IMR-90 (cell line): ENCODE results near the gene TBXAS1. TPM values are rescaled to one million over a fixed set of nuclear protein-coding genes. Genes with fewer than 3 reads are reported as not detected.

Experiments used
- ATAC-seq: fragments of 200-7000 bp; cut with Tn5 transposase; 2 replicates; pipeline ENCODE4 v1.9.1; 2020; ENCODE audit warnings: low read depth, mild to moderate bottlenecking, moderate library complexity
- BruUV-seq: library from RNA; stranded (reverse); fragments of 400-500 nt; replicated peaks from 2 replicates; lab custom pipeline; 2021; lab: Mats Ljungman, UMichigan
- CTCF ChIA-PET: fragments of 300-600 bp; formaldehyde crosslinking; extraction: SDS; loops from one replicate; lab custom pipeline; 2021; ENCODE audit warnings: antibody characterized with exemption; lab: Yijun Ruan, JAX
- POLR2A ChIA-PET: fragments of 300-600 bp; sonication (Branson Sonifier 250); formaldehyde crosslinking; loops from one replicate; lab custom pipeline; 2022; ENCODE audit warnings: antibody characterized with exemption; ENCODE audit not compliant: unreplicated experiment; lab: Charles Lee
- DNase-seq: peaks from one replicate; pipeline ENCODE4 v3.0.0; 2013
- H2AFZ ChIP-seq: replicated peaks from 2 replicates; pipeline ENCODE3; 2013; ENCODE audit warnings: low read length, mild to moderate bottlenecking; ENCODE audit not compliant: poor library complexity
- H2AK5ac ChIP-seq: 2 replicates; pipeline ENCODE4 v1.6.1; 2013; ENCODE audit warnings: low read depth, low read length, inconsistent platforms
- H2AK9ac ChIP-seq: replicated peaks from 2 replicates; pipeline ENCODE3; 2013; ENCODE audit warnings: mild to moderate bottlenecking, low read depth, low read length, moderate library complexity; ENCODE audit not compliant: poor library complexity
- H2BK120ac ChIP-seq: 2 replicates; pipeline ENCODE4 v1.6.1; 2013; ENCODE audit warnings: low read depth, low read length, inconsistent platforms
- H2BK15ac ChIP-seq: 3 replicates; pipeline ENCODE4 v1.6.1; 2013; ENCODE audit warnings: low read depth, low read length, inconsistent platforms
- H2BK20ac ChIP-seq: 2 replicates; pipeline ENCODE4 v1.6.1; 2013; ENCODE audit warnings: low read depth, mild to moderate bottlenecking, inconsistent platforms, low read length, moderate library complexity
- H2BK5ac ChIP-seq: 2 replicates; pipeline ENCODE4 v1.6.1; 2013; ENCODE audit warnings: mild to moderate bottlenecking, low read depth, low read length, inconsistent platforms; ENCODE audit not compliant: poor library complexity, severe bottlenecking
- H3K14ac ChIP-seq: replicated peaks from 2 replicates; pipeline ENCODE4 v1.6.1; 2013; ENCODE audit warnings: low read depth, low read length, inconsistent platforms
- H3K18ac ChIP-seq: 2 replicates; pipeline ENCODE4 v1.6.1; 2013; ENCODE audit warnings: low read depth, low read length, control low read depth
- H3K23ac ChIP-seq: 2 replicates; pipeline ENCODE4 v1.6.1; 2013; ENCODE audit warnings: low read depth, low read length, inconsistent platforms
- H3K27ac ChIP-seq: 2 replicates; pipeline ENCODE4 v1.5.1; 2013; ENCODE audit warnings: mild to moderate bottlenecking, control low read depth, low read length; ENCODE audit not compliant: insufficient read depth
- H3K27me3 ChIP-seq: 2 replicates; pipeline ENCODE4 v1.6.1; 2013; ENCODE audit warnings: low read length; ENCODE audit not compliant: control insufficient read depth, insufficient read depth
- H3K36me3 ChIP-seq: 2 replicates; pipeline ENCODE4 v1.6.1; 2013; ENCODE audit warnings: low read length, mixed read lengths; ENCODE audit not compliant: control insufficient read depth, insufficient read depth
- H3K4ac ChIP-seq: 2 replicates; pipeline ENCODE4 v1.6.1; 2013; ENCODE audit warnings: low read depth, low read length, inconsistent platforms
- H3K4me1 ChIP-seq: 2 replicates; pipeline ENCODE4 v1.6.1; 2013; ENCODE audit warnings: low read length, mixed read lengths; ENCODE audit not compliant: control insufficient read depth, insufficient read depth
- H3K4me2 ChIP-seq: 2 replicates; pipeline ENCODE4 v1.6.1; 2013; ENCODE audit warnings: low read depth, mild to moderate bottlenecking, control low read depth, low read length, moderate library complexity
- H3K4me3 ChIP-seq: 2 replicates; pipeline ENCODE4 v1.5.1; 2013; ENCODE audit warnings: low read depth, mild to moderate bottlenecking, control low read depth, low read length, moderate library complexity; ENCODE audit not compliant: insufficient read depth
- H3K56ac ChIP-seq: 2 replicates; pipeline ENCODE4 v1.6.1; 2013; ENCODE audit warnings: low read length, inconsistent platforms; ENCODE audit not compliant: insufficient read depth; ENCODE audit errors: extremely low read depth
- H3K79me1 ChIP-seq, 2 experiments: 2 replicates each; pipeline ENCODE4 v1.6.1; 2013; ENCODE audit warnings: low read length in 2 of 2, inconsistent platforms in 1 of 2, low read depth in 1 of 2
- H3K9ac ChIP-seq: 2 replicates; pipeline ENCODE4 v1.6.1; 2013; ENCODE audit warnings: low read depth, low read length, control low read depth
- H3K9me1 ChIP-seq: 2 replicates; pipeline ENCODE4 v1.6.1; 2013; ENCODE audit warnings: low read length, inconsistent platforms; ENCODE audit not compliant: insufficient read depth
- H3K9me3 ChIP-seq: 2 replicates; pipeline ENCODE4 v1.6.1; 2013; ENCODE audit warnings: low read length; ENCODE audit not compliant: control insufficient read depth, insufficient read depth
- H4K20me1 ChIP-seq: 2 replicates; pipeline ENCODE4 v1.6.1; 2013; ENCODE audit warnings: low read length, inconsistent platforms; ENCODE audit not compliant: insufficient read depth
- H4K5ac ChIP-seq: 2 replicates; pipeline ENCODE4 v1.6.1; 2013; ENCODE audit warnings: mild to moderate bottlenecking, low read depth, low read length, control low read depth
- H4K8ac ChIP-seq, 2 experiments: 2 replicates each; pipeline ENCODE4 v1.6.1; 2013; ENCODE audit warnings: low read depth in 2 of 2, low read length in 2 of 2, control low read depth in 1 of 2, inconsistent platforms in 1 of 2
- H4K91ac ChIP-seq: 2 replicates; pipeline ENCODE4 v1.6.1; 2013; ENCODE audit warnings: low read depth, low read length, inconsistent platforms; ENCODE audit not compliant: insufficient read depth
- CHD1 ChIP-seq: IDR thresholded peaks from 2 replicates; pipeline ENCODE4 v1.6.1; 2012; ENCODE audit warnings: low read depth, low read length, improper control_type of control experiment
- CTCF ChIP-seq: conservative IDR thresholded peaks from 2 replicates; pipeline ENCODE4 v1.5.1; 2012; ENCODE audit warnings: mild to moderate bottlenecking, low read depth, low read length, improper control_type of control experiment
- ELK1 ChIP-seq: fragments of 150-350 bp; IDR thresholded peaks from 2 replicates; pipeline ENCODE4 v1.6.1; 2016; ENCODE audit warnings: low read depth, mild to moderate bottlenecking, low read length, moderate library complexity, borderline replicate concordance
- MXI1 ChIP-seq: IDR thresholded peaks from 2 replicates; pipeline ENCODE4 v1.6.1; 2012; ENCODE audit warnings: low read depth, mild to moderate bottlenecking, low read length, moderate library complexity, borderline replicate concordance
- NFE2L2 ChIP-seq: fragments of 150-350 bp; IDR thresholded peaks from 2 replicates; pipeline ENCODE4 v1.6.1; 2016; ENCODE audit warnings: low read depth, mild to moderate bottlenecking, low read length
- RAD21 ChIP-seq: IDR thresholded peaks from 2 replicates; pipeline ENCODE4 v1.6.1; 2012; ENCODE audit warnings: low read length, improper control_type of control experiment
- SMC3 ChIP-seq: fragments of 150-350 bp; IDR thresholded peaks from 2 replicates; pipeline ENCODE4 v1.6.1; 2016; ENCODE audit warnings: low read depth, mild to moderate bottlenecking, antibody characterized with exemption, low read length, moderate library complexity
- WGBS, 2 experiments: methylation state at CpG; one replicate each; pipeline versions ENCODE4 v1.1.5 to v1.1.7; 2013; ENCODE audit warnings: missing lambda C conversion rate in 2 of 2; ENCODE audit not compliant: insufficient read length in 1 of 2; ENCODE audit errors: extremely low coverage in 2 of 2; 5-methylcytosine and 5-hydroxymethylcytosine counted together
- dilution Hi-C: fragments of 300-500 bp; cut with HindIII; formaldehyde crosslinking; loops from one replicate; pipeline ENCODE4 v1.14.3; 2018; ENCODE audit warnings: low sequenced_read_pairs; ENCODE audit not compliant: unreplicated experiment
- in situ Hi-C: fragments of 300-500 bp; cut with MboI; formaldehyde crosslinking; loops from 3 replicates; pipeline ENCODE4 v1.14.3; 2019; ENCODE audit warnings: low sequenced_read_pairs, inconsistent platforms, mixed read lengths
- intact Hi-C: fragments of 100-400 bp; cut with micrococcal nuclease; formaldehyde crosslinking; loops from 2 replicates; pipeline ENCODE4 v1.10.0; 2022
- polyA plus RNA-seq, 3 experiments: library from polyadenylated mRNA; depleted of rRNA; stranded (reverse); fragments of >200 nt; gene quantifications; 2 replicates each; pipeline ENCODE4 v1.2.3, GENCODE V29; 2012; ENCODE audit warnings: low replicate concordance in 1 of 3
- total RNA-seq: library from RNA; depleted of rRNA; stranded (reverse); fragments of >200 nt; gene quantifications from 2 replicates; pipeline ENCODE4 v1.2.3, GENCODE V29; 2012

Gene TBXAS1
- total and polyA plus RNA-seq, 2 of the 4 experiments (the other 2 are of a cell fraction): 5.9 to 10.8 TPM

- no peak overlapping the region for H4K5ac ChIP-seq
- no peaks in the 10 kb centered on the region for H3K79me1 ChIP-seq
- no peak overlapping the region for H2BK5ac ChIP-seq
- H3K56ac ChIP-seq: no peak overlapping the region
- H2AFZ ChIP-seq: no peak overlapping the region
- no peaks in the 10 kb centered on the region; the same call in 1 of the 2 replicates for H3K9me1 ChIP-seq
- H3K9me3 ChIP-seq: no peaks in the 10 kb centered on the region
- H3K4ac ChIP-seq: no peak overlapping the region
- H4K91ac ChIP-seq: no peak overlapping the region
- ChIA-PET CTCF (no interaction called here), POLR2A (no interaction called here)
- no peak overlapping the region for H2BK120ac ChIP-seq
- no peak overlapping the region for H2AK9ac ChIP-seq
- no peak overlapping the region for H3K9ac ChIP-seq
- in situ Hi-C loops (no loop called here), intact Hi-C loops (no loop called here), dilution Hi-C loops (no loop called here)
- no peak overlapping the region for H2BK20ac ChIP-seq
- DNase-seq (no peak), ATAC-seq (no peak)
- H2BK15ac ChIP-seq: no peak overlapping the region; the same call in 2 of the 3 replicates
- H3K14ac ChIP-seq: no peak overlapping the region
- peaks cover 3% of the 10 kb centered on the region for H3K36me3 ChIP-seq
- H3K27ac ChIP-seq: no peak overlapping the region
- BruUV-seq: no TSS peak
- 80% methylated on average over 1 of the region's 5 CpGs; no CpG with 5 or more reads in 1 of the 2 experiments for WGBS, 2 experiments
- peaks cover 7% of the 10 kb centered on the region for H3K27me3 ChIP-seq
- H3K4me2 ChIP-seq: no peak overlapping the region
- H3K18ac ChIP-seq: no peak overlapping the region
- H4K8ac ChIP-seq: no peak overlapping the region
- H3K23ac ChIP-seq: no peak overlapping the region
- no peaks in the 10 kb centered on the region for H3K4me1 ChIP-seq
- no peak for TF ChIP-seq SMC3
- TF ChIP-seq ELK1: no peak
- no peak for TF ChIP-seq CTCF
- TF ChIP-seq NFE2L2: no peak
- TF ChIP-seq RAD21: no peak
- TF ChIP-seq MXI1: no peak
- no peak for TF ChIP-seq CHD1
- peak overlapping the region; percentile 45; the same call in 1 of the 2 replicates for H2AK5ac ChIP-seq
- no peaks in the 10 kb centered on the region for H4K20me1 ChIP-seq
- H3K4me3 ChIP-seq: no peak overlapping the region
Measured at GRCh38 chr7:139966949-139967348, 137.9 kb downstream of the TBXAS1 start.
